ENCODE results near the gene PYCARD.

DNA sequence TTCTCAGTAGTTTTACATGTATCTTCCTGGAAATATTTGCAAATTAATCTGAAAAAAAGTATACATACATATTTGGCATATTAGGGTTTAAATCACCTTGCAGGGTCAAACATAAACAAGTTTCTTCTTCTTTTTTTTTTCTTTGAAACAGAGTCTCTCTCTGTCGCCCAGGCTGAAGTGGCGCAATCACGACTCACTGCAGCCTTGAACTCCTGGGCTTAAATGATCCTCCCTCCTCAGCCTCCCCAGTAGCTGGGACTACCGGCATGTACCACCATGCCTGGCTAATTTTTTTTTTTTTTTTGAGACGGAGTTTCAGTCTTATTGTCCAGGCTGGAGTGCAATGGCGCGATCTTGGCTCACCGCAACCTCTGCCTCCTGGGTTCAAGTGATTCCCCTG, 35.2 kb downstream of the PYCARD start:
- TF ChIP-seq, protein P1, sequence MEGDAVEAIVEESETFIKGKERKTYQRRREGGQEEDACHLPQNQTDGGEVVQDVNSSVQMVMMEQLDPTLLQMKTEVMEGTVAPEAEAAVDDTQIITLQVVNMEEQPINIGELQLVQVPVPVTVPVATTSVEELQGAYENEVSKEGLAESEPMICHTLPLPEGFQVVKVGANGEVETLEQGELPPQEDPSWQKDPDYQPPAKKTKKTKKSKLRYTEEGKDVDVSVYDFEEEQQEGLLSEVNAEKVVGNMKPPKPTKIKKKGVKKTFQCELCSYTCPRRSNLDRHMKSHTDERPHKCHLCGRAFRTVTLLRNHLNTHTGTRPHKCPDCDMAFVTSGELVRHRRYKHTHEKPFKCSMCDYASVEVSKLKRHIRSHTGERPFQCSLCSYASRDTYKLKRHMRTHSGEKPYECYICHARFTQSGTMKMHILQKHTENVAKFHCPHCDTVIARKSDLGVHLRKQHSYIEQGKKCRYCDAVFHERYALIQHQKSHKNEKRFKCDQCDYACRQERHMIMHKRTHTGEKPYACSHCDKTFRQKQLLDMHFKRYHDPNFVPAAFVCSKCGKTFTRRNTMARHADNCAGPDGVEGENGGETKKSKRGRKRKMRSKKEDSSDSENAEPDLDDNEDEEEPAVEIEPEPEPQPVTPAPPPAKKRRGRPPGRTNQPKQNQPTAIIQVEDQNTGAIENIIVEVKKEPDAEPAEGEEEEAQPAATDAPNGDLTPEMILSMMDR (IDR thresholded peaks at IDR 0.05) = no peak
- no peak for TF ChIP-seq POLR2AphosphoS5 (IDR thresholded peaks at IDR 0.05)
- no peak for TF ChIP-seq POLR2A (IDR thresholded peaks at IDR 0.05)
- TF ChIP-seq EP300 (IDR thresholded peaks at IDR 0.05) = no peak
